ENCODE data around the gene CEP41.

Gene CEP41

GRCh38 chr7:130356121-130356875 is 84.5 kb downstream of the CEP41 start:
- H3K4me3 ChIP-seq (replicated peaks; ENCODE audit: insufficient read depth, low read length): no peak overlapping the region
- TF ChIP-seq POLR2AphosphoS5 (IDR thresholded peaks at IDR 0.05; ENCODE audit: low read depth) (no peak), CTCF (IDR thresholded peaks at IDR 0.05; ENCODE audit: insufficient read depth, low read length) (no peak), SPI1 (IDR thresholded peaks at IDR 0.05; ENCODE audit: borderline replicate concordance, low read depth) (no peak)
- H3K27me3 ChIP-seq (ENCODE audit: insufficient read depth, poor library complexity, severe bottlenecking): no peaks in the 10 kb centered on the region
- DNase-seq (ENCODE audit: low read depth in 1 of 2, low spot score in 1 of 2): no peak
- no peak overlapping the region for H3K27ac ChIP-seq (replicated peaks)

GRCh38 chr7:130353196-130353595 is 87.6 kb downstream of the CEP41 start:
- TF ChIP-seq GABPA (IDR thresholded peaks at IDR 0.05; ENCODE audit: low read depth): no peak
- TF ChIP-seq CTCF (IDR thresholded peaks at IDR 0.05; ENCODE audit: insufficient read depth, low read length): no peak
- TF ChIP-seq REST (IDR thresholded peaks at IDR 0.05; ENCODE audit: insufficient replicate concordance, low read depth): no peak
- TF ChIP-seq POLR2AphosphoS5 (IDR thresholded peaks at IDR 0.05; ENCODE audit: low read depth): no peak
- no peak for TF ChIP-seq SPI1 (IDR thresholded peaks at IDR 0.05; ENCODE audit: borderline replicate concordance, low read depth)
- DNase-seq (ENCODE audit: low read depth in 1 of 2, low spot score in 1 of 2): no peak
- no peak overlapping the region for H3K27ac ChIP-seq (replicated peaks)
- no peaks in the 10 kb centered on the region for H3K27me3 ChIP-seq (ENCODE audit: insufficient read depth, poor library complexity, severe bottlenecking)
- no peak overlapping the region for H3K4me3 ChIP-seq (replicated peaks; ENCODE audit: insufficient read depth, low read length)

GRCh38 chr7:130352194-130353074 is 88.4 kb downstream of the CEP41 start:
- no peaks in the 10 kb centered on the region for H3K27me3 ChIP-seq (ENCODE audit: insufficient read depth, poor library complexity, severe bottlenecking)
- no peak for DNase-seq (ENCODE audit: low read depth in 1 of 2, low spot score in 1 of 2)
- no peak for TF ChIP-seq SPI1 (IDR thresholded peaks at IDR 0.05; ENCODE audit: borderline replicate concordance, low read depth)
- TF ChIP-seq REST (IDR thresholded peaks at IDR 0.05; ENCODE audit: insufficient replicate concordance, low read depth): no peak
- no peak overlapping the region for H3K4me3 ChIP-seq (replicated peaks; ENCODE audit: insufficient read depth, low read length)
- H3K27ac ChIP-seq (replicated peaks): no peak overlapping the region

DNA sequence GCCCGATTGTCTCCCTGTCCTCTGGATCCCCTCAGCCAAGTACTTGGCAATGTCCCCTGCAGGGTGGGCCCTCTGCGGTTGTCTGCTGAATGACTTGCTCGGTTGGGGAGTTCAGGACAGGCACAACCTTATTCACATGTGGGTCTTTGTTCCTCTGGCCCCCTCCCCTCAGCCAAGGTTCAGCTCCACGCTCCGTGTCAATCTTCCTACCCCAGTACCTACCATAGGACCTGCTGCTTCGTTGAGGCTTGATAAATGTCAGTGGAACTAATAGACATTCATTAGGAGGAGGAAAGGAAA is 89.1 kb downstream of the CEP41 start:
- DNase-seq (ENCODE audit: low read depth in 1 of 2, low spot score in 1 of 2): no peak
- TF ChIP-seq POLR2AphosphoS5 (IDR thresholded peaks at IDR 0.05; ENCODE audit: low read depth) (no peak), REST (IDR thresholded peaks at IDR 0.05; ENCODE audit: insufficient replicate concordance, low read depth) (no peak), SPI1 (IDR thresholded peaks at IDR 0.05; ENCODE audit: borderline replicate concordance, low read depth) (no peak), CTCF (IDR thresholded peaks at IDR 0.05; ENCODE audit: insufficient read depth, low read length) (no peak), GABPA (IDR thresholded peaks at IDR 0.05; ENCODE audit: low read depth) (no peak)
- Histone ChIP-seq H3K4me3 (replicated peaks; ENCODE audit: insufficient read depth, low read length) (no peak overlapping the region), H3K27ac (replicated peaks) (no peak overlapping the region), H3K27me3 (ENCODE audit: insufficient read depth, poor library complexity, severe bottlenecking) (no peaks in the 10 kb centered on the region)
